Smooth muscle cell of bladder (primary cell): ENCODE measurements around the gene RAB40C. TPM values are rescaled to one million over a fixed set of nuclear protein-coding genes. Genes with fewer than 3 reads are reported as not detected.

Experiments used
- total RNA-seq: library from RNA; depleted of rRNA; stranded (reverse); fragments of >200 nt; gene quantifications from 2 replicates; pipeline ENCODE4 v1.2.3, GENCODE V29; 2014

The RAB40C gene
- total RNA-seq: 7.8 and 10.5 TPM in 2 replicates

GRCh38 chr16:589658-590187 lies at the start of gene RAB40C:
Gene RAB40C (plus strand): TSS chr16:590066. CDS start chr16:590292, 226 bp downstream.

GRCh38 chr16:560204-560700 lies 29.6 kb upstream of the RAB40C start, which contains the start of gene PRR35:
Gene PRR35 (plus strand): TSS chr16:560394. CDS start chr16:563295, 2,901 bp downstream.

GRCh38 chr16:566475-567372 lies 23.1 kb upstream of the RAB40C start, which contains the start of gene NHLRC4:
Gene NHLRC4 (plus strand): TSS chr16:567005. CDS start chr16:568048, 1,043 bp downstream.

GRCh38 chr16:569445-570254 lies 20.2 kb upstream of the RAB40C start, which contains the start of gene PIGQ:
Gene PIGQ (plus strand): TSS chr16:569968. CDS start chr16:574075, 4,107 bp downstream.

GRCh38 chr16:630815-631405 lies 41.0 kb downstream of the RAB40C start, which contains the start of gene WFIKKN1:
Gene WFIKKN1 (plus strand): TSS chr16:630985. CDS start chr16:631254, 269 bp downstream.

GRCh38 chr16:636206-637080 lies 46.6 kb downstream of the RAB40C start, which contains the start of gene METTL26:
Gene METTL26 (minus strand): TSS chr16:636305. CDS start chr16:636290, 15 bp downstream.

GRCh38 chr16:641326-642188 lies 51.7 kb downstream of the RAB40C start, which contains the start of gene MCRIP2:
Gene MCRIP2 (plus strand): TSS chr16:641828. CDS start chr16:641992, 164 bp downstream.

GRCh38 chr16:648781-649589 lies 59.1 kb downstream of the RAB40C start, which contains the start of gene WDR90:
Gene WDR90 (plus strand): TSS chr16:649365. CDS start chr16:649417, 52 bp downstream.

GRCh38 chr16:667780-668518 lies 78.1 kb downstream of the RAB40C start, which contains the start of gene RHOT2:
Gene RHOT2 (plus strand): TSS chr16:668132. CDS start chr16:668200, 68 bp downstream.

GRCh38 chr16:674968-675883 lies 85.4 kb downstream of the RAB40C start, which contains the start of gene RHBDL1:
Gene RHBDL1 (plus strand): TSS chr16:675671. CDS start chr16:675791, 120 bp downstream.

Other genes with a start within 250 kb of the RAB40C start
- gene AXIN1, start 237.3 kb upstream of the RAB40C start, total RNA-seq: 15.2 and 19.0 TPM in 2 replicates
- 72.5 and 89.0 TPM in 2 replicates for gene MRPL28, start 219.5 kb upstream of the RAB40C start, total RNA-seq
- 59.2 and 66.6 TPM in 2 replicates for gene PGAP6, start 208.1 kb upstream of the RAB40C start, total RNA-seq
- gene NME4, start 192.9 kb upstream of the RAB40C start, total RNA-seq: 69.0 and 73.0 TPM in 2 replicates
- gene DECR2, start 188.2 kb upstream of the RAB40C start, total RNA-seq: 9.9 and 11.4 TPM in 2 replicates
- 14.2 and 23.1 TPM in 2 replicates for gene RAB11FIP3, start 164.4 kb upstream of the RAB40C start, total RNA-seq
- 10.5 and 16.8 TPM in 2 replicates for gene CAPN15, start 62.4 kb upstream of the RAB40C start, total RNA-seq
- gene PRR35, start 29.7 kb upstream of the RAB40C start, total RNA-seq: not detected in 2 replicates
- gene NHLRC4, start 23.1 kb upstream of the RAB40C start, total RNA-seq: 1.3 and 1.4 TPM in 2 replicates
- gene PIGQ, start 20.1 kb upstream of the RAB40C start, total RNA-seq: 14.8 and 21.6 TPM in 2 replicates
- 0.14 and 0.18 TPM in 2 replicates for gene WFIKKN1, start 40.9 kb downstream of the RAB40C start, total RNA-seq
- gene METTL26, start 46.2 kb downstream of the RAB40C start, total RNA-seq: 75.1 and 95.4 TPM in 2 replicates
- 15.2 and 23.0 TPM in 2 replicates for gene MCRIP2, start 51.8 kb downstream of the RAB40C start, total RNA-seq
- gene WDR90, start 59.3 kb downstream of the RAB40C start, total RNA-seq: 4.6 and 8.7 TPM in 2 replicates
- gene RHOT2, start 78.1 kb downstream of the RAB40C start, total RNA-seq: 28.9 and 30.6 TPM in 2 replicates
- gene RHBDL1, start 85.6 kb downstream of the RAB40C start, total RNA-seq: 2.7 and 3.7 TPM in 2 replicates
- gene STUB1, start 90.3 kb downstream of the RAB40C start, total RNA-seq: 143 and 151 TPM in 2 replicates
- 28.0 and 31.2 TPM in 2 replicates for gene JMJD8, start 94.3 kb downstream of the RAB40C start, total RNA-seq
- gene WDR24, start 100.3 kb downstream of the RAB40C start, total RNA-seq: 2.3 and 4.3 TPM in 2 replicates
- gene FBXL16, start 115.7 kb downstream of the RAB40C start, total RNA-seq: not detected in 2 replicates
- gene METRN, start 125.1 kb downstream of the RAB40C start, total RNA-seq: 71.1 and 88.5 TPM in 2 replicates
- 23.8 and 25.4 TPM in 2 replicates for gene ANTKMT, start 131.1 kb downstream of the RAB40C start, total RNA-seq
- gene CCDC78, start 136.4 kb downstream of the RAB40C start, total RNA-seq: 1.1 and 1.7 TPM in 2 replicates
- 12.7 and 15.4 TPM in 2 replicates for gene HAGHL, start 137.0 kb downstream of the RAB40C start, total RNA-seq
- 29.3 and 32.7 TPM in 2 replicates for gene CIAO3, start 150.9 kb downstream of the RAB40C start, total RNA-seq
- gene MSLN, start 170.7 kb downstream of the RAB40C start, total RNA-seq: not detected in 2 replicates
- 12.8 and 17.9 TPM in 2 replicates for gene RPUSD1, start 198.3 kb downstream of the RAB40C start, total RNA-seq
- gene CHTF18, start 198.6 kb downstream of the RAB40C start, total RNA-seq: 1.4 and 2.3 TPM in 2 replicates
- not detected in 2 replicates for gene GNG13, start 210.7 kb downstream of the RAB40C start, total RNA-seq